HS-5 (cell line): ENCODE results near the gene TCEANC.
"Not testable (repeated sequence)": the region's sequence is repeated elsewhere in the genome, so short reads cannot be mapped to it uniquely, and the experiment has no call there.

ENCODE experiments used
- DNase-seq: peaks from one replicate; pipeline ENCODE4 v3.0.0-alpha.2; 2012; ENCODE audit warnings: low read depth

TCEANC gene, protein sequence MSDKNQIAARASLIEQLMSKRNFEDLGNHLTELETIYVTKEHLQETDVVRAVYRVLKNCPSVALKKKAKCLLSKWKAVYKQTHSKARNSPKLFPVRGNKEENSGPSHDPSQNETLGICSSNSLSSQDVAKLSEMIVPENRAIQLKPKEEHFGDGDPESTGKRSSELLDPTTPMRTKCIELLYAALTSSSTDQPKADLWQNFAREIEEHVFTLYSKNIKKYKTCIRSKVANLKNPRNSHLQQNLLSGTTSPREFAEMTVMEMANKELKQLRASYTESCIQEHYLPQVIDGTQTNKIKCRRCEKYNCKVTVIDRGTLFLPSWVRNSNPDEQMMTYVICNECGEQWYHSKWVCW

DNA sequence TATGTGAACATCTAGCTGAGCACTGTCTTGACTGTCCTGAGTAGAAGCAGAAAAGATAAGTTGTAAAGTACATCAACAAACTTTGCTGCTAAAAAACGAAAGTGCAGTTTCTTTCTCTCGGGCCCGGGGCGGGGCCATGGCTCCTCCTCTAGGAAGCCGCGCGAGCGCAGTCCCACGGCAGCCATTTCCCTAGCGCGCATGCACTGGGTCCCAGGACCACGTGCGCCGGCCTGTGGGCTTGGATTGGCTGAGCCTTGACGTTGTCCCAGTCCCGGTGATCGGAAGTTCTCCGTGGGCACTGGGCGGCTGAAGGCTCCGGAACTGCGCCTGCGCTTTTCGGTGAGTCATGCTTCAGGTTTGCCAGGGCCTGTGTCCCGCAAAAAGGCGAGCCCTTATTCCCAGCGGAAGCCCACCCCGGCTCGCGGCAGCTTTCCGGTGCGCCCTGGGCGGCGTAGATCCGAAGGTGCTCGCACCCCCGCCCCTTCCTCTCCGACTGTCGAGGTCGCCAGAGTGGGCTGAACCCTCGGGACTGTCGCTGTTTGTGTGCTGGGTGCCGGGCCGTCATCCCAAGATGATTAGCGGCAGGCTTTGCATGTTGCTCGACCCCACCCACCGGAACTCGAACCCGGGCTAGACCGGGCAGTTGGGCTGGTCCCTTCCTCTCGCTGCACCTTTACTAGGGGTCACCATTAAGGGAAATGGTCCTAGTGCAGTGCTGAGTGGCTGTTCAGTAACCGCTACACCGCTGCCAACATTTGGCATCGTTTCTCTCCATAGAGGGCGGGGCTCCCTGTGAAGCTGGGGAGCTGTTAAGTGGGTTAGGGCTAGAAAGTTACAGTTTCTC, at the start of gene TCEANC:
TSS of gene TCEANC (plus strand) at position 292 of the 844 bp plus-strand sequence. CDS start 9,368 bp downstream, outside the sequence.
- peak; percentile 75 for DNase-seq

DNA sequence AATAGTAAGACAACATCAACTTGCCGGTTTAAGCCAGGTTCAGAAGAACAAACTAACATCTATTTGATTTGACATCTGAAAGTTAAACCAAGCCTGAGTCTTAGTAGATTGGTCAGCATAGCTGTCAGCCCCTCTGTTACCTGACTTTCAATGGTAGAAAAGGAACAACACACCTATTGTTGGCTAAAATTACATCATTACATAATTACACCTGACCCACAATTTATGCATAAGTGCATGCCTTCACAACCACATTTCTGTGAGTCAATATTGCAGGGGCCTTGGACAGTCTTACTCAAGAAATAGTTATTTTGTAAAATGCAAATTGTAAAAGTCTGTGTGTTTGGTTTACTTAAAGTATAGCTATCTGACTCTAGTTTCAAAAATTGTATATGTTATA, 47.3 kb upstream of the TCEANC start:
- DNase-seq, result no peak

DNA sequence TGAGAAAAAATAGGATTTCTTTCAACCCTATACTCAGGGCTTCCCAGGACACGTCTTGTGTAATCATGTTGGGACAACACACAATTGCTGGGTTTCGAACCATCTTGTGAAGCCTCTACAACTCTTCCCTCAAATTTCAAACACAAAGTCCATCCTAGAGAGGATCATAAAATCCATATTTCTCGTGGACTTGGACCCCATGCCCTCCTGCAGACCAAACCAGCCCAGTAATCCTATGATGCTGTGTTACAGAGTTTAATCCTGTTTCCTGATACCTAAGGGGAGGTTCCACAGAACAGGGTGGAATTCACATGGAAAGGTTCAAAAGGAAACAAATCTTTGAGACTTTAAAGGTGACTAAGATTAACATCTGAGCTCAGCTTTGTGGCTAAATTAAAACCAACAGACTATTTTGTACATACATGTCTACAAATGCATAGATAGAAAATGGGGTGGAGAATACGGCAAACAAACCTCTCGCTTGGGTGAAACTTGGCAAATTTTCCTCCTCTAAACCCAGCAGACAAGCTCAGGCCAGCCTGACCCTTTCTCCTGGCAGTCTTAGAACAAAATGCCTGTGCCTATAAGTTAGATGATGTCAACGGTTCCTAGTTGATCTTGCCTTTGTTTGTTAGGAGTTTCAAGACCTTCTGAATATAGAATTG, 45.5 kb upstream of the TCEANC start:
- DNase-seq, result no peak

DNA sequence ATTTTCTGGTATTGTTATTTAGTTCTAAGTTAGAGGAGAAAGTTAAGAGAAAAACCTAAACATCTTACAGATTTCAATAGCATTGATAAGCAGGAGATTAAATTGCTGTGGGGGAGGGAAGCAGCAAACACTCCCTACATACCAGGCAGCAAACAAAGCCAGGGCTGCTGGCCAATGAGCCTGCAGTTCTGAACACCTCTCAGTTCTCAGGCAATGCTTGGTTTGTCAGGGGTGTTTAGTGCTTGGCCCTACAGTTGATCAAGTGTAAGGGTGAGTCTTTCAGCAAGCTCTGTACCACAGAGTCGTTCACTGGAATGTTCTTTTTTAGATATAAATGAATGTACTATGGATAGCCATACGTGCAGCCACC, 45.0 kb upstream of the TCEANC start:
- DNase-seq, result no peak

DNA sequence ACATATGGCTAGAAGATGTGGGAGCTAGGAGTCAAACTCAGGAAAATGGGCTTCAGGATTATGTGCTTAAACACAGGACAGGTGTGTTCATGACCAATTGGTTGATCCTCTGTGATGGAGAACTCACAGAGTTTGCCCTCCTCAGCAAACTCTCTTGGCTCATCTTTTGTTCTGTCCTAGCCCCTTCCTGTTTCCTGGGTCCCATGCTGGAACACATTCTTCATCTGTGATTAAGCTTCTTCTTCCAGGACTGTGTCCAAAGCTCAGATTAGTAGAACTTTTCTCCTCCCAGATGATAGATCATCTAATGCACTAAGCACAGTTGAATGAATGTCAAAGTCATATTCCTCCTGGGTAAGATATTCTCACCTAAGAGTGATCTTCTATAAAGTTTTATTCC, 38.8 kb upstream of the TCEANC start:
- DNase-seq, result no peak

DNA sequence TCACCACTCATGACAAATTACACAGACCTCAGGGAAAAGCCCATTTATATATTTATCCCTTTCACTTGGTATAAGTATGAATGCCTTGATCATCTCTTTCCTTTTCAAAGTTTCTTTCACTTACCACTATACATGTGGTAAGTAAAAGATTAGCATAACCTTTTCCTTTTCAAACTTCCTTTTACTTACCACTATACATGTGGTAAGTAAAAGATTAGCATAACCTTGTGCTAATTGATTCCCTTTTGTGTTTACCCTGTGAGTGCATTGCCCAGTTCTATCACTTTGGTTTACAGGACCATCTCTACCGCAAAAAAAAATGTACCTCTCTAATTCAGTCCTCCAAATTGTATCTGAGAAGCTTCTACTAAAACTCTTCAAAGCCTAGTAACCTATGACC, 32.7 kb upstream of the TCEANC start:
- DNase-seq, result no peak

DNA sequence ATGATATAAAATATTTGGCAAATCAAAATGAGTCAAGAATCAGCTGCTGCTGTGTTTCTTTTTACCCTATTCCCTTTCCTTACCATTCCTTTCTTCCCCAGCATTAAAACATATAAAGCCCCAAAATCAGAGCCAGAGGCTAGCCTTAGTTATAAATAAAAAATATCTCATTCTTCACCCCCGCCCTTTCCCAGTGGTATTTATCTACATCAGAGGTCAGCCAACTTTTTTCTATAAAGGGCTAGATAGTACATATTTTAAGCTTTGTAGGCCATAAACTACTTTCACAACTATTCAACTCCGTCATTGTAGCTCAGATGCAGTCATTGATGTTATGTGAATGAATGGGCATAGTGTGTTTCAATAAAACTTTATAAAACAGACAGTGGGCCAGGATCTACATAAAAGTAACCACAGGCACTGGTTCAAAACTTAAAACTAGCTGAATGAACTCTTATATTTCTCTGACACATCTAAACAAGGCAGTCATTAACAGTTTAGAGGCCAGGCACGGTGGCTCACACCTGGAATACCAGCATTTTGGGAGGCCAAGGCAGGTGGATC, 30.5 kb upstream of the TCEANC start:
- no peak for DNase-seq

DNA sequence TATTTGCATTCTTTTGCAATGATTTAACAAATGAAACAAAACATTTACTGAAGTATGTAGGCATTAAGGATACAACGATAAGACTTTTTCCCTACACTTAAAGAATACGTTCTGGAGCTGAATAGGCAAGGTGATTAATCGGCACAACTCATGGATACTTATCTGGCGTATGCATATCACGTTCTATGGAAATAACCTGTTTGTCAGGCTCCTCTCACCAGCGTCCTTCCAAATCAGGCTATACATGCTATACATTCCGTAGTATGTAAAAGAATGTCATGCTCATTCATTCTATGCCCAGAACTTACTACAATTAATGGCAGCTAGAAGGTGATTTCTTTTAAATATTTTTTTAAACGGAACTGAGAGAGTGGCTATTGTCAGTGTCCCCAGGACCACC, 25.6 kb upstream of the TCEANC start:
- DNase-seq, result no peak

DNA sequence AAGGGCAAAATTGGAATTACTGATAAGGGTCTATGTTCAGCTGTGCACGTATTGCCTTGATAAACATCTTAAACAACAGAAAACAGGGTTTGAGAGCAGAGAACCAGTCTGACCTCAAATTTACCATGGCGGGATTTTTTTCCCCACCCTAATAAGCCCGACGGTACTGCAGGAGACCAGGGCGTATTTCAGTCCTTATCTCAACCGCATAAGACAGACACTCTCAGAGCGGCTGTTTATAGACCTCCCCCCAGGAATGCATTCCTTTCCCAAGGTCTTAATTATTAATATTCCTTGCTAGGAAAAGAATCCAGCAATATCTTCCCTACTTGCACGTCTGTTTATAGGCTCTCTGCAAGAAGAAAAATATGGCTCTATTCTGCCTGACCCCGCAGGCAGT, 15.7 kb upstream of the TCEANC start:
- DNase-seq, result not testable (repeated sequence)

DNA sequence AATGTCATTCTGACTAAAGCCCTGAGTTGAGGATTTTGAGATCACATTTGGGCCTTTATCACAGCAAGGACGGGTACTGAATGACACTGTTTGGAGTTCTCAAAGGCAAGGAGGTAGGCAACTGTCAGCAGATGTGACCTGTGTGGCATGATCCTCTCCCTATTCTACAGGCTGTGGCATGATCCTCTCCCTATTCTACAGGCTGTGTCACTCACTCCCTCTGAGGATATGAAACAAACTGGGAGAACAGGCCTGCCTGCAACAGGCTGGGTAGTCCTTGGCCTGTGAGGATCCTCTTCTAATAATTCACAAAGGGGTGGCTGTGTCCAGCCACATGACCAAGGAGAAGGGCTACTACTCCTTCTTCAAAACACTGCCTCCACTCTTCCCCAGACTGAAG, 14.9 kb upstream of the TCEANC start:
- DNase-seq, result no peak

DNA sequence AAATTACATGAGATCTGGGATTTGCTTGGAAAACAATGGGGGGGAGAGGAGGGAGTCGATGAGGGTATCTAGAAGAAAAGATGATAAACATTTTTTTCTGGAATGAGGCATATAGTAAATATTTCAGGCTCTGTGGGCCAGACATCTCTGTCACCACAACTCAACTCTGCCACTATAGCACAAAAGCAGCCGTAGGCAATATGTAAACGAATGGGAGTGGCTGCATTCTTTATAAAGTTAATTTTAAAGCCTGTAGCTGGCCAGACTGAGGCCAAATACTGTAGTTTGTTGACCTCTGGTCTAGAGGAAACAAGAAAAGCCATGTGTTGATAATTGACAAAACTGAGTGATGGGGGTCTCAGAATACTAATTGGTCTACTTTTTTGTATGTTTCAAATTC, 14.1 kb upstream of the TCEANC start:
- no peak for DNase-seq

DNA sequence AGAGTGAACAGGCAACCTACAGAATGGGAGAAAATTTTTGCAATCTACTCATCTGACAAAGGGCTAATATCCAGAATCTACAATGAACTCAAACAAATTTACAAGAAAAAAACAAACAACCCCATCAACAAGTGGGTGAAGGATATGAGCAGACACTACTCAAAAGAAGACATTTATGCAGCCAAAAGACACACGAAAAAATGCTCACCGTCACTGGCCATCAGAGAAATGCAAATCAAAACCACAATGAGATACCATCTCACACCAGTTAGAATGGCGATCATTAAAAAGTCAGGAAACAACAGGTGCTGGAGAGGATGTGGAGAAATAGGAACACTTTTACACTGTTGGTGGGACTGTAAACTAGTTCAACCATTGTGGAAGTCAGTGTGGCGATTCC, 11.3 kb upstream of the TCEANC start:
- not testable (repeated sequence) for DNase-seq

DNA sequence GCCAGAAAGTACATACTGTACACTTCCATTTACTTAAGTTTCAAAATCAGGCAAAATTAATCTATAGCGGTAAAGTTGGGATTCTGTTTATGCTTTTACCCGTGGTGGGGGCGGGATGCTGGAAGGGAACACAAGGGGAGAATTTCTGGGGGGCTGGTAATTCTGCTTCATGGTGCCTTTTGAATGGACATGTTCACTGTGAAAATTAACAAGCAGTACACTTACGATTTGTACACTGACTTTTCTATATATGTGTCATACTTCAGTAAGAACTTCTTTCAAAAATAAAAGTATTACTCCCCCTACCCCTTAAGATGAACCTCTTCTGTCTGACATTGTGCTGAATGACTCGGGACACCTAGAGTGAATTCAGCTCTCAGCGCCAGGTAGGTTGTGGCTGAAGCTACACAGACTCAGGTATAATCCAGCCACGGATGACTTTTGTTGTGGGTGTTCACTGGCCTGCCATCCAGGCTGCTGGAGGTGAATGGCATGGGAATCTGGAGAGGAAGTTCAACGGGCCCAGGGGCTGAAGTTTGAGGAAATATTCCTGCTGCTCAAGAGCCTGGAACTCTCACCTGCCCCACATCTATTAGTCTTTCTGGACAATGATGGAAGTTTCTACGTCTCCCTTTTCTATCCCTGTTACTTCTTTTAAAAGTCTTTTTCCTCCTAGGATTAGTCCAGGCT, 7.3 kb upstream of the TCEANC start:
- no peak for DNase-seq

DNA sequence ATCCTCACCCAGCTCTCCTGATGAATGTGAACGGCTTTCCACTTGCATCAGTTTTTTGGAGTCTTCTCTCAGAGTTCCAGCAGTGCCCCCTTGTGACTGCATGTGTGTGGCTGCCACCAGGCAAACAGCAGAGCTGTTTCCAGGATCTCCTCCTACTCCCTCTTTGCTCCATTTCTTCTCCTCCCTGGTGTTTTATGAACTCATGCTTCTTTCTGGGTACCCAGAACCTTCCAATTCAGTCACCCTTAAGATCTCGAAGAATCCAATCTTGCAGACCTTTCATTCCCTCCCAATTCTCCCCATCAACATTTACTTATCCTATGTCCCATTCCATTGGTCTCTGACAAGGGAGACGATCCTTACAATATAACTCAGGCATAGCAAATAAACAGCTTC, 6.8 kb upstream of the TCEANC start:
- no peak for DNase-seq

DNA sequence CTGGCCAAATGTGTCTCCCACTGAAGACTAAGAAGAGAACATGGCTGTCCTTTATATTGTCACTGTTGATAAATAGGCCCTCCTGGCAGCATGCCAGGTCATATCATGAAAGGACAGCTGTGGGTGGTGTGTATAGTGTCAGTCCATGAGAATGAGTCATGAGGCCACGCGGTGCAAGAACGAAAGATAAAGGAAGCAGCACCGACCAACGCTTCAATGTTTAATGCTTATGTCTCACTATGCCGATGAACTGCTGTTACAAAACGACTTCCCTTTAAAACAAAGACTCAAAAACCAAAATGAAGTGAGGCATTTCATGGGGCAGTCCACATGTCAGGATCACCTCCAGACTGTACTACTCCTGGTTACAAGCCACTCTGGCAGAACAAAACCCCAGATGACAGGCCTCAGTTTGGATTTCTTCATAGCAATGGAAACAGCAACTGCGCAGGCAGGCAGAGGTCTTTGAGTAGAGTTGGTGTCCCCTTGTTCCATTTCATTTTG, 5.2 kb upstream of the TCEANC start:
- peak; percentile 16 for DNase-seq

DNA sequence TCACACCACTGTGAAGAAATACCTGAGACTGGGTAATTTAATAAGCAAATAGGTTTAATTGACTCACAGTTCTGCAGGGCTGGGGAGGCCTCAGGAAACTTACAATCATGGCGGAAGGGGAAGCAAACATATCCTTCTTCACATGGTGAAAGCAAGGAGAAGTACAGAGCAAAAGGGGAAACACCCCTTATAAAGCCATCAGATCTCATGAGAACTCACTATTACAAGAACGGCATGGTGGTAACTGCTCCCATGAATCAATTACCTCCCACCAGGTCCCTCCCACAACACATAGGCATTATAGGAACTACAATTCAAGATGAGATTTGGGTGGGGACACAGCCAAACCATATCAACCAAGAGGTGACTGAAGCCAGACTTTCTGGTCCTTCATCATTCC, 4.6 kb upstream of the TCEANC start:
- DNase-seq, result not testable (repeated sequence)

DNA sequence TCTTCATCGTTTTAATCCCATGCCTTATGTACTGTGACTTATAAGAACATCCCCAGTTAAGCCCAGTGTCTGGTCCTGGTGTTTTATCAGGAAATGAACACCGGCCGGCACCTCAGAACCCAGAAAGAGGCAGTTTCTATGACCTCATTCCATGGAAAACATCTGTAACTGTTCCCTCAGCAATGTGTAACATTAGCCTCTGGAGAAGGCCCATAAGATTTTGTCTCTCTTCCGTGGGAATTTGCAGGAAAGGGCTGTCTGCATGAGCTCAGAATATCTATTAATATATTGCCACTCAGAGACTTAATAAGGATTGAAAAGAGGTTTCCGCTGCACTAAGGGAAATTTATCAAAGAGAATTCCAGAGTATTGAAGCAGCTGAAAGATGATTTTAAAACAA, 3.1 kb upstream of the TCEANC start:
- DNase-seq, result no peak

DNA sequence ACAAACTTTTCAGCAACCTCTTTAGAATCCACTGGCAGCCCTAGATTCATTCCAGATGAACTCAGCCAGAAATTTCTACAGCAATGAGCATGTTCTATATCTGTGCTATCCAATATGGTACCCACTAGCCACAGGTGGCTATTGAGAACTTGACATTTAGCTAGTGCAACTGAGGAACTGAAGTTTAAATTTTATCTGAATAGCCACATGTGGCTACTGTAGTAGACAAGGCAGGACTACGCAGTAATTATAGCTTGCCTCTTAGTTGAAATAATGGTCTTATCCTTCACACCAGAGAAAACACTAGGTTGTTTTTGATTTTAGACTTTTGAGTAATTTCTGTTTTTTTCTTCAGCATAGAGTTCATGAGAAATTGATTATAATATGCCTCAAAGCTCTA, 2.6 kb upstream of the TCEANC start:
- DNase-seq, result no peak

DNA sequence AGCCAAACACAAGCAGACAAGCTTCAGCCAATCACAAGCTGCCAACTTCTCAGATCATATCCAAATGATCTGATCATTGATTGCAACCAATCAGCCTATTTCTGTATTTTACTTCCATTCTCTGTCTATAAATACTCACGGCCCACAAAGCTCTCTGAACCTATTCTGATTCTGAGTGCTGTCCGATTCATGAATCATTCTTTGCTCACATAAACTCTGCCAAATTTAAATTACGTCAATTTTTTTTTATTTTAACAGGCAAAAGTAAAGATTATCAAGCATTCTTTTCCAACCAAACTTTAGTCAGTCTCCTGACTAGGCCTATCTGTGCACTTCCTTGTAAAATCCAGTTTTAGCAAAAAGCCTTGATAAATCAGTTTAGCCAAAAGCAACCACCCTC, 1.8 kb upstream of the TCEANC start:
- DNase-seq, result no peak

DNA sequence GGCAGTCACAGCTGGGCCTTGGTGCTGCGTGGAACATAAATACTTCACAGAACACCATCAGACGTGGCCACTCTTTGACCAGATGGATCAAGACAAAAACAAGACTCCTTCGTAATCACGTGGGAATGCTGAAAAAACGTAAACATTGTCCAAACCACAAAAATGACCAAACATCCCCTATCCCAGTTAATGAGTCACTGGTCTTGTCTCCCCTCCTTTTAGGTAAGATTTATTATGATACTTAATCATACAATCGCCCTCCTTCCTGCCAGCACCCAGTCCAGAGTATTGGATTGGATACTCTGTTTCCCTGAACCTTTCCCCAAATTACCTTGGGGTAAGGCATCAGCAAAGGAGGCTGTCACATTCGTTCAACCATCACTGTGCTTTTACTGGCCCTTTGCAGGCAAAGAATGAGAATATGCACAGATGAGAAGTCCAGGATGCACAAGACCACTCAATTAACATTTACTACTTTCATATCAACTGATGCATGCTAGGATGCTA, 601 bp upstream of the TCEANC start:
- peak; percentile 70 for DNase-seq

DNA sequence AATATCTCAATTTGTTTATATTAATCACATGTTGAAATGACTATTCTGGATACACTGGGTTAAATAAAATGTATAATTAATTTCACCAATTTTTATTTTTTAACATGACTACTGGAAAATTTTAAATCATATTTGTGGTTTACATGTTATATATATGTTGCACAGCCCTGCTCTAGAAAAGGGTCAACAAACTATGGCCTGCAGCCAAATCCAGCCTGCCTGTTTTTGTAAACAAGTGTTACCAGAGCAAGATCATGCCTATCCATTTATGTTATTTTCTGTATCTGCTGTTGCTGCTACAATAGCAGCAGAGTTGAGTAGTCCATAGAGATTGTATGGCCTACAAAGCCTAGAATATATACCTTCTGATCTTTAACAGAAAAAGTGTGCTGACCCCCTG, 1.2 kb downstream of the TCEANC start:
- no peak for DNase-seq

DNA sequence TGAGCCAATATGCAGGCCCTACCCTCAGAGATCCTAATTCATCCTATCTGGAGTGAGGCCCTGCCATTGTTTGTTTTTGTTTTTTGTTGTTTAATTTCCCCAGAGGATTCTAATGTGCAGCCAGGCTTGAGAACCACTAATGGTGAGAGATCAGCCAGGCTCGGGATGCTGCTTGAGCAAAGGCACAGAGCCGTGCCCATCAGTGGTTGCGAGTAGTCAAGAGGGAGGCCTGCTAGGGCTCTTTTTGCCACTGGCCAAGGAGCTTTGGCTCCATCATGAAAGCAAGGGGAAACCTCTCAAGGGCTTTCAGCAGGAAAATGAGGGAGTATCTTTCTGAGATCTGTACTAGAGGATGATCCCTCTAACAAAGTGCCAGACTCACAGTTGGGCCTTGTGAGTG, 2.7 kb downstream of the TCEANC start:
- DNase-seq, result no peak
